ENCODE measurements around the gene CISD1. TPM values are rescaled to one million over a fixed set of nuclear protein-coding genes. Genes with fewer than 3 reads are reported as not detected.

Gene CISD1
- total RNA-seq, 3 donors from 2014 or later (not counting 1 experiment from before 2014, with no cell fraction given): 4.2 to 10.4 (median 5.3) TPM

DNA sequence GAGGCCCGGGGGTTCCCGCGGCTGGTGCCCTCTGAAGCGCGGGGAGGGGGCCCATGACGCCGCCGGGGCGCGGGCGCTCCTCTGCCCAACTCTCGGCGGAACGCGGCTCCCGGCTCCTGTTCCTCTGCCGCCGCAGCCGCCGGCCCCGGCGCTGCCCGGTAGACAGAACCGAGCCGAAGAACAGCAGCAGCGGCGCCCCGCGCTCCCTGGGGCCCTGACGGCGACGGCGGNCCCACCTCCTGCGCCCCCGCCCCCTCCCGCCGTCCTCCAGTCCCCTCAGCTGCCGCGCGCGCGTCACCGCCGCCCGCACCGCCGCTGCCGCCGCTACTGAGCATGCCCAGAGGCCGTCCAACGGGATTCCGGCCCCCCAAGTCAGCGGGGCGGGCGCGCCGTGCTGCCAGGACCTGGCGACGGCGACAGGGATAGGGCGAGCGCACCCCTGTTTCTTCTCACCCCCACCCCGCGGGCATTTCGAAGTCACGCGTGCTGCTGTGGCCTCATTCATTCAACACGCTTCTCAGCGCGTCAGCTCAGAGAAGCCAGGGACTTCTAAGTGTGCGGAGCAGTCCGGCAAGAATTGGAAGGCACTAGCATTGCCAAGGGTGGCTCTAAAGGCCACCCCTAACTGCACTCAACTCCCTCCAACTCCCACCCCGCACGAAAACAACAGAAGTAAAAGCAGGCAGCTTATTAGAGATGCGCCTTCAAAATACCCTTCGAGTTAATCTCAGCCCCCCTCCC lies 1.1 kb upstream of the CISD1 start, which contains the start of gene IPMK:
Gene IPMK (minus strand): TSS at position 182 of the 741 bp plus-strand sequence. CDS start 283 bp downstream, outside the sequence.
- no peaks in the 10 kb centered on the region for H3K27me3 Mint-ChIP-seq (ENCODE audit: low read depth in 2 of 2)
- H3K27ac Mint-ChIP-seq: peak within 1 kb of the TSS; percentile 96 to 99
- H3K4me1 Mint-ChIP-seq: peaks cover 47 to 50% of the 10 kb centered on the region in 2 donors

DNA sequence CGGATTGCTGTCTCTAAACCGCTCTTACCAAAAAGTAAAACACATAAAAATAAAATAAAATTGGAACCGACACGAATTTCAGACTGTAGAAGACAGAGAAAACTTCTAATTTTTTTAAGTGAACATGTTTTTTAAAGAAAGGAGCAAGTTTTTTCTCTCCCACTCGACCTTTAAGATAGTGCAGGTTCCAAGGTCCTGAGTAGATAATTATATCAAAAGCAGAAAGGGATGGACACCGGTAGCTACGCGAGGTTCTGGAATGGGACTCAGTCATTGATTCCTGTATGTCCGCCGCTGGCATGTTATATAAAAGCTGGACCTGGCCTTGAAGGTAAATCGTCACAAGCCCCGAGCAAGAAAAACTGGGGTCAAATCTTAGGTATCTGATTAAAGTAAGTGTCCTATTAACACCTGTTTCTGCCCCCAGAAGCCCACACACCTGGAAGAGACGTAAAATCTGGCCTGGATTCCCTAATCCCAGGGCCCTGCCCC lies 462 bp upstream of the CISD1 start:
- H3K27me3 Mint-ChIP-seq (ENCODE audit: low read depth in 2 of 2): no peaks in the 10 kb centered on the region

More for the DNA sequence above, 1.1 kb upstream of the CISD1 start, which contains the start of gene IPMK:
- Mint-ChIP-seq H3K36me3 (no peaks in the 10 kb centered on the region), H3K4me3 (peak within 1 kb of the TSS; percentile 96), H3K9me3 (no peaks in the 10 kb centered on the region)
- H3K27me3 ChIP-seq (ENCODE audit: control insufficient read depth, insufficient read depth, low read length): no peaks in the 10 kb centered on the region
- TF ChIP-seq, protein P1, sequence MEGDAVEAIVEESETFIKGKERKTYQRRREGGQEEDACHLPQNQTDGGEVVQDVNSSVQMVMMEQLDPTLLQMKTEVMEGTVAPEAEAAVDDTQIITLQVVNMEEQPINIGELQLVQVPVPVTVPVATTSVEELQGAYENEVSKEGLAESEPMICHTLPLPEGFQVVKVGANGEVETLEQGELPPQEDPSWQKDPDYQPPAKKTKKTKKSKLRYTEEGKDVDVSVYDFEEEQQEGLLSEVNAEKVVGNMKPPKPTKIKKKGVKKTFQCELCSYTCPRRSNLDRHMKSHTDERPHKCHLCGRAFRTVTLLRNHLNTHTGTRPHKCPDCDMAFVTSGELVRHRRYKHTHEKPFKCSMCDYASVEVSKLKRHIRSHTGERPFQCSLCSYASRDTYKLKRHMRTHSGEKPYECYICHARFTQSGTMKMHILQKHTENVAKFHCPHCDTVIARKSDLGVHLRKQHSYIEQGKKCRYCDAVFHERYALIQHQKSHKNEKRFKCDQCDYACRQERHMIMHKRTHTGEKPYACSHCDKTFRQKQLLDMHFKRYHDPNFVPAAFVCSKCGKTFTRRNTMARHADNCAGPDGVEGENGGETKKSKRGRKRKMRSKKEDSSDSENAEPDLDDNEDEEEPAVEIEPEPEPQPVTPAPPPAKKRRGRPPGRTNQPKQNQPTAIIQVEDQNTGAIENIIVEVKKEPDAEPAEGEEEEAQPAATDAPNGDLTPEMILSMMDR (IDR thresholded peaks at IDR 0.05): no peak
- WGBS (ENCODE audit: insufficient coverage): under 1% methylated on average over 76 of the region's 76 CpGs
- intact Hi-C loops (cut with micrococcal nuclease): loop anchor here (1.0 to 10.0 kb wide), 3 partner anchors 67 to 1639 kb away; partner anchors contain the start of genes CCDC6, TFAM and UBE2D1
- H3K4me1 ChIP-seq (ENCODE audit: control insufficient read depth, insufficient read depth, low read length): peaks cover 21% of the 10 kb centered on the region
- no peaks in the 10 kb centered on the region for H3K36me3 ChIP-seq (ENCODE audit: control insufficient read depth, insufficient read depth, low read length)
- ATAC-seq (peak; percentile 73 to 91 (median 80)), DNase-seq (peak; percentile 97 to 98)
- H3K27ac ChIP-seq (ENCODE audit: low read length): peak within 1 kb of the TSS; percentile 96
- H3K4me3 ChIP-seq (ENCODE audit: low read length): peak within 1 kb of the TSS; percentile 92
- H3K9me3 ChIP-seq (ENCODE audit: control insufficient read depth, insufficient read depth, low read length): no peaks in the 10 kb centered on the region

DNA sequence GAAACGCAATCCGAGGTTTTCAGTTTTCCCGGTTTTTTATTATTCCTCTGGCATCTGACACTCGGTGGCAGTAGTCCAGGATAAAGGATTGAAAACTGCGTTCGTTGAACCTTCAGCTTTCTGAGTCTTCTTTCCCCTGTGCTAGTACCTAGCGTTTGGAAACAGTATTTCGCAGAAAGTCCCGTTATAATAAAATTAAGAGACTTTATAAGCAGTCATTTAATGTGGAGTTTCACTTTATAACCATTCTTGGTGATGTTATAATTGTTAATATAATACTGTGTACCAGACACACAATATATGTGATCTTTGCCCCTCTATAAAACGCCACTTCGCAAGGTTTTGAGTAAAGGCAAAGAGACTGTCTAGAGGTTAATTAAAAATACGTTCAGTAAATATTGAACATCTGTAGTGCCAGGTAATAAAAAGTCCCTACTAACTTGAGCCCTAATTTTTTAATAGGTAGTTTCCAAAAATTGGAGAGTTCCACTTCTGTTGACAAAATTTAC lies 874 bp downstream of the CISD1 start:
- H3K27ac ChIP-seq (ENCODE audit: low read length): peak overlapping the region; percentile 90

More for the DNA sequence above, 462 bp upstream of the CISD1 start:
- DNase-seq (no peak), ATAC-seq (no peak)
- Histone ChIP-seq H3K27ac (ENCODE audit: low read length) (peak overlapping the region; percentile 90), H3K27me3 (ENCODE audit: control insufficient read depth, insufficient read depth, low read length) (no peaks in the 10 kb centered on the region), H3K36me3 (ENCODE audit: control insufficient read depth, insufficient read depth, low read length) (no peaks in the 10 kb centered on the region), H3K4me3 (ENCODE audit: low read length) (peak overlapping the region; percentile 68), H3K9me3 (ENCODE audit: control insufficient read depth, insufficient read depth, low read length) (no peaks in the 10 kb centered on the region), H3K4me1 (ENCODE audit: control insufficient read depth, insufficient read depth, low read length) (peaks cover 21% of the 10 kb centered on the region)
- intact Hi-C loops (cut with micrococcal nuclease): loop anchor here (1.0 to 10.0 kb wide), 3 partner anchors 66 to 1639 kb away; partner anchors contain the start of genes CCDC6, TFAM and UBE2D1
- 2% methylated on average over 11 of the region's 13 CpGs for WGBS (ENCODE audit: insufficient coverage)
- Mint-ChIP-seq H3K27ac (peak overlapping the region; percentile 96 to 99), H3K9me3 (no peaks in the 10 kb centered on the region), H3K4me1 (peaks cover 50% of the 10 kb centered on the region in 2 donors), H3K4me3 (peak overlapping the region; percentile 96), H3K36me3 (no peaks in the 10 kb centered on the region)
- TF ChIP-seq, protein P1 (IDR thresholded peaks at IDR 0.05): no peak

More for the DNA sequence above, 874 bp downstream of the CISD1 start:
- Mint-ChIP-seq H3K27ac (peak overlapping the region; percentile 96 to 99), H3K4me1 (peaks cover 46 to 47% of the 10 kb centered on the region in 2 donors), H3K9me3 (no peaks in the 10 kb centered on the region), H3K4me3 (peak overlapping the region; percentile 96), H3K27me3 (ENCODE audit: low read depth in 2 of 2) (no peaks in the 10 kb centered on the region), H3K36me3 (no peaks in the 10 kb centered on the region)
- Histone ChIP-seq H3K4me3 (ENCODE audit: low read length) (peak overlapping the region; percentile 68), H3K36me3 (ENCODE audit: control insufficient read depth, insufficient read depth, low read length) (no peaks in the 10 kb centered on the region), H3K4me1 (ENCODE audit: control insufficient read depth, insufficient read depth, low read length) (peaks cover 21% of the 10 kb centered on the region), H3K9me3 (ENCODE audit: control insufficient read depth, insufficient read depth, low read length) (no peaks in the 10 kb centered on the region), H3K27me3 (ENCODE audit: control insufficient read depth, insufficient read depth, low read length) (no peaks in the 10 kb centered on the region)
- ATAC-seq (no peak), DNase-seq (no peak)
- TF ChIP-seq, protein P1 (IDR thresholded peaks at IDR 0.05): no peak
- 5% methylated on average over 6 of the region's 12 CpGs for WGBS (ENCODE audit: insufficient coverage)
- intact Hi-C loops (cut with micrococcal nuclease): loop anchor here (5.0 to 10.0 kb wide), 2 partner anchors 65 to 1637 kb away; partner anchors contain the start of genes CCDC6 and UBE2D1
